ENCODE data around the gene MTMR2.

The MTMR2 gene

DNA sequence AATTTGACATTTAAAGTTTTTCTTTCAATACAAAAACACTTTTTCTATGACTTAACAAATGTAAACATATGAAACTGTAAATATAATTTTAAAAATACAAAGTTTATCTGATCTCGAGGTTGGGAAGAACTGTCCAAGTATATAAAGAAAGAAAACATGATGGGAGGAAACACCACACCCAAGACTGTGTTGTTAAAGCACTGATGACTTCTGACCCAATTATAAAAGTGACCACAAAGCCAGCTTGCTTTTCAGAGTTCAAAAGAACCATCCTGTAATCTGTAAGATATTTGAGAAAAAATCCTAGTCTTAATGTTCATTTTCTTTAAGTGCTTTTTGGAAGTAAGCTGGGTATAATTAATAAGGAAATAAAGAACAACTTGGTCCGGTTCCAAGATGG lies 118.0 kb downstream of the MTMR2 start:
- DNase-seq: no peak

DNA sequence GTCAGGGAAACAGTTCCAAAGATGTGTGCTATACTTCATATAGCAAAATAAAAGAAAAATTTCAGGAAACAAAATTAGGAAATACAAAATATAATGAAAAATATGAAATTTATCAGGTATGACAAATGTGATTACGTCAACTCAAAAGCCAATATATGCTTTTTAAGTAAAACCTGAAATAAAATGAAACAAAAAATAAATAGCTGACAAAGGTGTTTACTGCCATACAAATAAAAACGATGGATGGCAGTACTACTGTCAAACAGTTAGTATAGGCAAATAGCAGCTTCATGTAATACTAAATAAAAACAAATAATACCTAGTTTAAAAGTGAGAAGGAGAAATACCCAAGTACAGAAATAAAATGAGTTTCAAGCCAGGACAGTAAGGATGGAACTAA lies 119.9 kb downstream of the MTMR2 start:
- no peak for DNase-seq

DNA sequence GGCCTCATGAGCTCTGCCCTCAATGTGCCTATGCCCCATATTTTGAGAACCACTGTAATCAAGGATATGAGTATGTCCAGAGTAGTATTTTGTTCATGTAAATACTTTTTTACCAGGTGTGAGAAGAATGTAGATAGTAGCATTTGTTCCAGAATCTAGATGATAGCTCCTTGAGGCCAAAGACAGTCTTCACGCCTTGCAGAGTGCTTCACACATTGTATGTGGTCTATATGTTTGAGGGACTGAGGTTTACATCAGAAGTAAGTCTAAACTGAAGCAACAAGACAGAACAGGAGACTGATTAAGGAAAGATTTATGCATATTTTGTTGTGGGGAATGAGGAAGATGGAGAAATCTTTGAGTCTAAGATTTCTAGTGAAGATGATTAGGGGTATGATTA lies 121.1 kb downstream of the MTMR2 start:
- no peak for DNase-seq

DNA sequence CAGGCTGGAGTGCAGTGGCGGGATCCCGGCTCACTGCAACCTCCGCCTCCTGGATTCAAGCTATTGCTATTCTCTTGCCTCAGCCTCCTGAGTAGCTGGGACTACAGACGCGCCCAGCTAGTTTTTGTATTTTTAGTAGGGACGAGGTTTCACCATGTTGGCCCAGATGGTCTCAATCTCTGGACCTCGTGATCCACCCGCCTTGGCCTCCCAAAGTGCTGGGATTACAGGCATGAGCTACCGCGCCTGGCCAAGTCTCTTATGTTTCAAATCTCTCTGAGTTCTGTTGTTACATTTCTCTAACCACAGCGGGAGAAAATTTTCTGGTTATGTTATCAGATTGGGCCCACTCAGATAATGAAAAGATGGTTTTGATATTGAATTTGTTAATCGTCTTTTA lies 123.5 kb downstream of the MTMR2 start:
- DNase-seq: no peak

DNA sequence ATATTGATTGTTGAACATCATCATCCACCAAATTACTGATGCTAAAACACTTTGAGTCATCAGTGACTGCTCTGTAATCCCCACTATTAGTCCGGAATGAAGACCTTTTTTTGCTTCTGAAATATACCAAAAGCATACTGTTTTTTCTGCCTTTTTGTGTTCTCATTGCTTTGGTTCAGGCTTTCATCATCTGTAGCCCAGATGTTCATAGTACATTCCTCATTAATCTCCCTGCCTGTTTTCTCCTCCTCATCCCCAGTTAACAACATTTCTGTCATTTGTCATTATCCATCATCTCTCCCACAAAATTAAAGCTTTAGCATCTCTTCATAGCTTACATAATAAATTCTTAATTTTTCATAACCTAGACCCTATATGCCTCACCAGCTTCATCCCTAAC lies 124.4 kb downstream of the MTMR2 start:
- DNase-seq: no peak

DNA sequence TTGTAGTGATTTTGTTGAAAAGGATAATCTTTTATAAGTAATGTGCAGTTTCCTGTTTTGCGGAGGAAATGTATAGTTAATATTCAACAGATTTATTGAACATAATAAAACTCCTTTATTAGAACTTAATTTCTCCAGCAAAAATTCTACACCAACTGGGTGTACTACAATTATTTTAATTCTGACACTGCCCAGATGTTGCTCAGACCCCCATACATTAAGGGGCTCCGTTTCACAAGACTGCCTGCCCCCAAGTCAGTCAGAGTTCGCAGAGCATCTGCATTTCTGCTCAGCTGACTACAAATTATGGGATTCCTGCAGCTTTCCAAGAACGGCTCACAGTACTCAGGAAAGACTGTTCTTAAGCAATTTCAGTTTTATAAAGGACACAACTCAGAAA lies 127.4 kb downstream of the MTMR2 start:
- no peak for DNase-seq

DNA sequence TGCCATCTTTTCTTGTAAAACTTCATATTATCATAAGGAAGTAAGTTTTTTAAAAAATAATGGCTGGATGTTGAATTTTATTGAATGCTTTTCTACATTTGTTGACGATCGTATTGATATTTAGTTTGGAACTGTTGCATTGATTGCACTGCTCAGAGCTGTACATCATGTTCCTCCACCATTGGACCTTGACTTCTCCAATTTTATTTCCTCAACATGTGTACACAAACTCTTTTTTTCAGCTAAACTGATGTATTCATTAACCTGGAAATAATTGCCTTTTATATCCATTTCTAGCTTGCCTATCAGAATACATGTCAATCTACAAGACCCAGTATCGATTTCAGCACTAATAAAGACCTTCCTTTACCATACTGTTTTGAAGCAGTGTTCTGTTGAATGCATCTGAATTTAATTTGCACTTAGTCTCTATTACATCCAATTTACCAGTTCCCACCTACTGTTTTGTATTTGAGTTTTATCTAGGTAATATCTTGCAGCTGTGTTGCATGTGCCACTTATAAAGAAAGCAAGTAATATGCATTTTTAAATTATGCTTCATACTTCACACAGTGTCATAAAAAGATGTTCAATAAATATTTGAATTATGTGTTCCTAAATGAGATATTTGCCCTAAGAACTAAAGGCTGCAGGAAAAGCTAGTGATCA lies 128.1 kb downstream of the MTMR2 start:
- no peak for DNase-seq

DNA sequence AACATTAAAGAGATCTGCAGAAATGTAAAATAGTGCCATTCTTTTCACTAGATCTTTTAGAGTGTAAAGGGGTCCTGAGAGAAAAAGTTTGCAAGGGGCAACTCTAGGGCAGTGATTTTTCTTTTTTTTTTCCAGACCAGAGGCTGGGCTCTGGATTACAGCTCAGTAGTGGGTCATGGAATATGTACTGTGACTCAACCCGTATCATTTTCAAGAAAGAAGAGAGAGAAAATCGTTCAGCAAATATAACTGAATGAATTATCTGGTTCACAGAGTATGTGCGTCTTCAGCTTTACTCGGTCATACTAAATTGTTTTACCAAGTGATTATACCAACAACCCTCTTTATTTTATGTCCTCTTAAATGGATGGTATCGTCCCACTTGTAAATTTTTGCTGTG lies 129.8 kb downstream of the MTMR2 start:
- DNase-seq: no peak

DNA sequence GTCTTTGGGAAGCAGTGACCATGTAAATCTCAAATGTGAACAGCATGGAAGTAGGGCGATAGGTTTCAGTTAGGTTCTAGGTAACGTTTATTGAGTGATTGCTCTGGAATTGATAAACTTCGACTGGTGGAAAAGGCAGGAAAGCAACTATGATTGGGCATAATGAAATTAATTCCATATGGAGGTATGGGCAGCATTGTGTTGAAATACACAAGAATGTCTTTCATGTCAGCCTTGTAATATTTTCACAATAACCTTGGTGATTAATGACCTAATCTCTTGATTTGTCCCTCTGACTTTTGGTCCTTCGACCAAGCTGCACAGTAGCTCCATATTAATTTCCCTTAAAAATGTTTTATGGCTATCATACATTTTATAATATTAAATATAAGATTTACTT lies 130.8 kb downstream of the MTMR2 start:
- no peak for DNase-seq

DNA sequence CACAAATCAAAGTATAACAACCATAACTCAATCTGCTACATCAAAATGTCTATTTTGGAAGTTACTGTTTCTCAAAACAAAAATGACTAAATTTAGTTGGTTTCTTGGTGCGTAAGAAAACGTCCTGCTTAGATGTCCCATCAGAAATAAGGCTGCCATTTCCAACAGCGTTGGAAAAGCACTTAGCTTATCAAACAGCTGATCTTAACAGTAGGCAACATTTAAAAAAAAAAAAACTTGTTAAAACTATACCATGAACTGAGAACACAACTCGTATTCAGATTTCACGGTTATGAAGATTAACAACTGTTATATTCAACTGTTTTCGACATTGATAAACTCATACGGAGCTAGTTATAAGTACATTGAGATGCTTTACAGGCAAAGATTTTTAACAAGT lies 131.2 kb downstream of the MTMR2 start:
- DNase-seq: no peak

DNA sequence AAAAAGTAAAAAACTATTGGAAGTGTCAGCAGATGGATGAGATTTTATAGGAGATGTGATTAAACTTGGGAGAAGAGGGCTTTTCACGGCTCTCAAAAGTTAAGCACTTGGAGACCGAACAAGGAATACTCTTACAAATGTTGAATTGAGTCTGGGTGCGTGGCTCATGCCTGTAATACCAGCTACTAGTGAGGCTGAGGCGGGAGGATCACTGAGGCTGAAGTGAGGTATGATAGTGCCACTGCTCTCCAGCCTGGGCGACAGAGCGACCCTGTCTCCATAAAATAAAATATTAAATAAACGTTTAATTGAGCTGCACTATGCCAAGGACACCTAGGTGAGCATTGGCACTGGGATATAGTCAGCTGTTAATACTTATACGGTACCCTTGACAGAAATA lies 131.7 kb downstream of the MTMR2 start:
- DNase-seq: no peak

DNA sequence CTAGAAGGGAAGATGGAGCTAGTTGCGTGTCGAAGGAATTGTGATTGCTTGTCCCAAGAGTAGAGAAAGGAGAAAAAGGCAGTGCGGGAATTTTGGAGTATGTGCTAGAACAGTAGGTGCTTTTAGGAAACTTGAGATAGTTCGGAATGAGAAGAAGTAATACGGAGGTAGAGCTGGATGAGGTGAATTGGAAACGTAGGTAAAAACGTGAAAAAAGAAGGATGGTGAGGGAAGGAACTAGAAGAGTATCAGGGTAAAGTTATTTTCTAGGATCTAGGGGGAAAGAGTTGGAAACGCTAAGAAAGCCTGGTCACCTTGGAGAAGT lies 132.2 kb downstream of the MTMR2 start:
- no peak for DNase-seq

DNA sequence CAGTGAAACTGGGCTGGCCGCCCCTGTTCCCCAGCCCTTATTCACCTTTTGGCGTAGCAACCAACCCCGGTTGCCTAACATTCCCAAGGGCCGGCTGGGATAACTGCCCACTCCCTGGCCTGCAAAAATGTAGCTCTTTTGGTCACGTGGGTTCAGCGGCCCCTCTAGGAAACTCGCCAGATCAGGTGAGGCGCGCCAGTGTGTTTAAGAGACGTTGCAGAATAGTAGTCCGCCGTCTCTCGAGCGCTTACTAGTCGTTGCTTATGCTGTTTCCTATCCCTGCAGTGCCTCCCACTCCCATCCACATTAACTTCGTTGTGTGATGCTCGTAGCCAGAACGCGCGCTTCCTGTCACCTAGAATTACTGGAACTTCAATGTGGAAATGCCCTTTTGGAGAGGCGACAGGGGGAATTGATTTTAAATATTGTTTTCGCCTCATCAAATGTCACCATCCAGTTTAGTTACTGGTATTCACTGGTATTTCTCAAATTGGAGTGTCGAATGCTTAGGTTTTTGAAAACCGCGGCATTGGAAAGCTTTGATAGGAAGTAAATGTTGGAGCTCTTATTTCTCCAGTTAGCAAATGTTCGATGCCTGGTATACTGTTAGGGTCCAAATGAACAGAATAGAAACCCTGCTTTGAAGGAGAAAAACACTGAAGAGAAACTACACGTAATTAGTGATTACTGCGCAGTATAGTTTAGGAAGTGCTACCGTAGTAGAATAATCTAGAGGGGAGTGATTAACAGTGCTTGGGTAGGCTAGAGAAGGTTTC lies 132.8 kb downstream of the MTMR2 start:
- DNase-seq: peak; percentile 52

DNA sequence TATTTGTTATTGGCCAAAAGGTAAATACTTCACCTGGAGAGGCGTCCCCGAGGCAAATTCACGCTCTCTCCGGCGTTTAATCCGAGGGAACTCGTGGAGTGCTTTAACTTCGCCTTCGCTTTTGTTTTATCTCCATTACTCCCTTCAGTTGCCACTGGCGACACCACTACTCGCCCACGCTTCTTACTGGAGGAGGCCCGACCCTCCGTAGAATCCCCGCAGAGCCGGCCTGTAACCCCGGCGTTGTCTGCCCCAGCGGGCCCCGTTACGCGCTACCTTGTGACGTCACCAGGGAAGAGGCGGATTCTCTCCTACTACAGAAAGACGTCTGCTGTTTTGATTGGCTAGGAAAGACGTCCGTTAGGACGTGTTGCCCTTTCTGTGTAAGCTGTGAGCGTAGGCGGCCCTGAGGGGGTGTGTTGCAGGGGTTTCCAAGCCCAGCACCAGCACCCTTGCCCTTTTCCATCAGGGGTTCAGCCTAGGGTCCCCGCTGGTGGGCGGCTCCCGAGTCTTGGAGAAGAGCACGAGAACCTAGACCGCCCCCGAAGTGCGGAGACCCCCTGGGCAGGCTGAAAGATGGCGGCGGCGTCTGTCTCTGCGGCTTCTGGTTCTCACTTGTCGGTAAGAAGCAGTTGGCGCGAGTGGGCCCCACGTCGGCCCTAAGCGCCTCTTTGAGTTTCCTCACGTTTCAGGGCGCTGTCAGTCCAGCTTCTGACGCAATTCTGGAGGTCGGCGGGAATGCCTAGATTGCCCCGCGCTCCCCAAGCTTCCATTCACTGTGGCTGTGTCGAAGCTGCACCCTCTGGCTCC lies 133.6 kb downstream of the MTMR2 start, which contains the start of gene CEP57:
CEP57 (plus strand) TSS at position 376 of the 810 bp plus-strand sequence; CDS start at position 577, 201 bp downstream.
- DNase-seq: peak; percentile 95

DNA sequence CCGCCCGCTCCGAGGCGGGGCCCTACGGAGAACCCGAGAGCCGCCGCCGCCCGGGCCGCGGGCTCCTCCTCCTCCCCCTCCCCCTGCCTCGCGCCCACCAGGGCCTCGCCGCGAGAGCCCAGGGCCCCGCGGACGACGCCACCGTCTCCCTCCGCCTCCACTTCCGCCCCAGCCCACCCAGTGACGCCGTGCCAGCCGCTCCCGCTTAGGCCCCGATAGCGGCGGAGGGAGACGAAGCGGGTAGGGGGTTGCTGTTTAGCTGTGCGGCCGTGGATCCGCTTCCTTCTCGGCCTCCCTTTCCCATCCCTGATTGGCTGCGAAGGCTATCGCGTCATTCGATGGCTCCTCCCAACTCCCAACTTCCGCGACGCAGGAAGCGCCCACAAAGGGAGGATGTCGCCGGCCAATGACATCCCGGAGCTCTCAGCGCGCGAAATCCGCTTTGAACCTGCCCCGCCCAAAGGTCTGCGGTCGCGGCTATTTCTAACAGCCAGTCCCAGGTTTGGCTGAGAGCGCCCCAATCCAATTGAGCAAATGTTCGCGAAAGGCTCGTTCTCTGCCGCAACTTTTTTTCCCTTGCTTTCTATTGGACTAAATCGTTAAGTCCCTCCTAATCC lies 134.3 kb downstream of the MTMR2 start, which contains the start of gene FAM76B:
FAM76B (minus strand) TSS at position 277 of the 617 bp plus-strand sequence. CDS start 304 bp downstream, outside the sequence.
- DNase-seq: peak; percentile 99

DNA sequence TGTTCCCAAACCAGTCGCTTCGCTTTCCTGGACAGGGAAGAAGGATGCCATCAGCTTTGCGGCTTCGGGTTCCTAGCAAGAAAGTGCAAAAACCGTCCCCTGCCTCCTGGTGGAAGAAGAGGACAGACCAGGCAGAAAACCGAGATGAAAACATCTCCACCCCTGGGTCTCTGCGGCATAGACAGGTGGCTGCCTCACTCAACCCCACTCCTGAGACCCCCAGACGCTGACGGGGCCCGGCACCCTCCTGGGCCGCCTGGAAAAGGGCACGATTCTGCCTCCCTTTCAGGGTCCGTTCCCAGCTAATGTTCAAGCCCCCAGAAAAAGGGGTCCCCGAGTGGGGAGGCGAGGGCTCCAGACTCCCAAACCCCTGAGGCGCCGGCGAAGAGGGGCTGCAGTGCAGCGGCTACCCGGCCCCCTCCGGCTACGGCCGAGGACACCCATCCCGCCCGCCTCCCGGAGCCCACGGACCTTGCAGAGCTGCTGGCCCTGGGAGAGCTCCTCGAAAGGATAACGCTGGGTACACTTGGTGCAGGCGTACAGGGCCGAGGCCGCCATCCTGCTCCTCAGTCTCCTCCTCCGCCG lies 134.9 kb downstream of the MTMR2 start:
- DNase-seq: no peak
